ENCODE data around the gene MTX2. TPM values are rescaled to one million over a fixed set of nuclear protein-coding genes. Genes with fewer than 3 reads are reported as not detected.

The MTX2 gene
- 103 TPM for polyA plus RNA-seq (2012; ENCODE audit: insufficient read depth, insufficient read length)

DNA sequence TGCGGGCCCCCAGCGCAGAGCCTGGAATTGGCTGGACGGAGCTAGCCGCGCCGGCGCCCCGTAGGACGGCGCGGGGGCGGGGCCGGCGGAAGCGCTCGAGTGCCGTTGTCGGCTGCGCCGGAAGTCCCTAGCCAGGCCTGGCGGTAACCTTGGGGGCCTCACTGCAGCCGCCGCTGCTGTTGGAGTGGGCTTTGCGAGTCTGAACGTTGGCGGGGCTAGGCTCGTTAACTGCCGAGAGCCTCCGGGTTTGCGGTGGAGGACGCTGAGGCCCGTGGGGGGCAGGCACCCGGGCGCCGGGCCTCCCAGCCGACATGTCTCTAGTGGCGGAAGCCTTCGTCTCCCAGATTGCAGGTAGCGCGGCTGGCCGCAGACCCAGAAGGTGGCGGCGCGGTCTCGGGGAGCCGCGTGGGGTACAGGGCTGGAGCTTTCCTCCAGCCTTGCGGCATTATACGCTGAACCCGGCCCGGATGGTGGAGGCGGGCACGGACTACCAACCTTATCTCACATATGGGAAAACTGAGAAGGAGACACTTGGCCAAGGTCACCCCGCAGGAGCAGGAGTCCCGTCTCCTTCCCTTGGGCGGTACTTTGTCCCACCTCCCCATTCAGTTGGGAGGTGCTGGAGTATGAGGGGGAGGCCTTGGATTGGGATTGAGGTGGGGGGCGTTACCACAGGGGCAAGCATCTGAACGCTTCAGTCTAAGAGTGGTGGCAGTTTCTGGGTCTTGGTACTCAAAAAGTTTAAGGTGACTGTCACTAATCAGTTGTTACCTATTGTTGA lies at the start of gene MTX2:
Gene MTX2, plus strand, starts transcription at position 124 of the 781 bp plus-strand sequence. Its CDS starts 188 bp downstream, at position 312.
- H3K4me3 ChIP-seq (ENCODE audit: low read length), result peak within 1 kb of the TSS; percentile 97
- DNase-seq (ENCODE audit: low read depth, low spot score), result peak; percentile 64

DNA sequence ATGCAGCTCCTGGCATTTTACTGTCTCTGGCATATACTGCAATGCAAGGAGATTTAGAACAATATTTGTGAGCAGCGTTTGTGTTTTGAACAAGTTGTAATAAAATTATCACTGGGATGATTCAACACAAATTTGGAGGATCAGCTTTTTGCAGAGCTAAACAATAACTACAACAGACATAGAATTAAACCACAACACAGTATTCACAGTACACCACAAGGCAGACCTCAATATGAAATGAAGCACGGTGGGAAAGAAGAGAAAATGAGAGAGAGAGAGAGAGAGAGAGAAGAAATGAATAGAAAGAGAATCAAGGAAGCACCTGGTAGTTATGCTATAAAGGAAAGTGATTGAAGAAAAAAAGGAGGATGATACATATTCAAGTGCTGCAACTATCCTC lies 41.4 kb upstream of the MTX2 start:
- DNase-seq (ENCODE audit: low read depth, low spot score), result peak; percentile 65
- H3K4me3 ChIP-seq (ENCODE audit: low read length), result no peak overlapping the region

DNA sequence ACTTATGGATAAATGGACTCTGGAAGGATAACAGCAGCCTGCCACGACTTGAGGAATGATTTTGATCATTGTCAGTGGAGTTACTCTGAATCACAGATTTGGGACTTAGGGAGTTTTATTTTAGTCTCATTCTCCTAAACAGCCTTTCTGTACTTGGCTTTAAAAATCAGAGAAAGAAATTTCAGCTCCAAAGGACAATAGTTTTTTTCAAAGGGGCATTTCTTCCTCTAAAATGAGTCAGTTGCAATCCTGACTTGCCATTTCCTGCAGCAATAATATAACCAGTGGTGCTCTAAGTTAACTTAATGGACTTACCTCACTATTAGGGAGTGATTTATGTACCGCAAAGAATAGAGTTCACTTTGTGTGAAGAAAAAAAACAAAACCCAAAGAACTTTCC lies 35.1 kb upstream of the MTX2 start:
- H3K4me3 ChIP-seq (ENCODE audit: low read length), result no peak overlapping the region
- DNase-seq (ENCODE audit: low read depth, low spot score), result no peak

DNA sequence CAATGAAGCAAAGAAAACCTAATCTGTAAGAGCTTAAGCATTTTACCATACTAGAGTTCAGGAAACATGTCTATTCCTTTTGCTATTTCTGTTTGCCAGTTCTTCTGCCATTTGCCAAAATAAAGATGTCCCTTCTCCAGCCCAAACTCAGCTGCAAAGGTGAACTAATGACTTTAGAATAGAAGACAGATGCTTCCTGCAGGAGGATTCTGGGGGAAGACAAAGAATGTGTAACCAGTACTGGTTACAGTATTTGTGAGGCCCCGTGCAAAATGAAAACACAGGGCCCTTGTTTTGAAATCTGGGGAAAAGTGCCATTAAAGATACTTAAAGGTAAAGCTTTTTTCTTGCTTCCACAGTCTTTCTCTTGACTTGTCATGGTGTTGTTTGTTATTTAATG lies 34.3 kb upstream of the MTX2 start:
- no peak for DNase-seq (ENCODE audit: low read depth, low spot score)
- no peak overlapping the region for H3K4me3 ChIP-seq (ENCODE audit: low read length)

DNA sequence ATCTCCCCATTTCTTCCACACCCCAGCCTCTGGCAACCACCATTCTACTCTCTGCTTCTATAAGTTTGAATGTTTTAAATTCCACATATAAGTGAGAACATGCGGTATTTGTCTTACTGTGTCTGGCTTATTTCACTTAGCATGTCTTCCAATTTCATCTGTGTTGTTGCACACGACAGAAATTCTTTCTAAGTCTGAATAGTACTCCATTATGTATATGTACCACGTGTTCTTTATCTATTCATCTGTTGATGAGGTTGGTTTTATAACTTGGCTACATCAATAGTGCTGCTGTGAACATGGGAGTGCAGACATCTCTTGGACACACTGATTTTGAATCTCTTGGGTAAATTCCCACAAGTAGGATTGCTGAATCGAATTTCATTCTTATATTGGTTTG lies 31.8 kb upstream of the MTX2 start:
- DNase-seq (ENCODE audit: low read depth, low spot score), result no peak
- H3K4me3 ChIP-seq (ENCODE audit: low read length), result no peak overlapping the region

DNA sequence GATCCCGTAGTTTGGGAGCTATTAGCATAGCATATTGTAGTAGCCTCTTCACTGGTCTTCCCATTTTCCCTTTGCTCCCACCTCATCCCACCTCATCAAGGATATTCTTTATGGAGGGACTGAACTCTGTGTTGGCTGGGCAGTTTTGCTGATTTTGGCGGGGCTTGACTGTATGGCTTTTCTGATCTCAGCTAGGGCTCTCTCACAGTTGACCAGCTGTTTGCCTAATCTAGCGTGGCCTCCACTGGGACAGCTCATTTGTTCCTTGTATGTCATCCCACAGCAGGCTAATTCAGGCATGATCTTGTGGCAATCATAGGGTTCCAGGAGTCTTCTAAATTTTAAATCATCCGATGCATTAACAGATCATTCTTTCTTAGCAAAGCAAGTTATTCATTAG lies 30.2 kb upstream of the MTX2 start:
- no peak for DNase-seq (ENCODE audit: low read depth, low spot score)
- H3K4me3 ChIP-seq (ENCODE audit: low read length), result no peak overlapping the region

DNA sequence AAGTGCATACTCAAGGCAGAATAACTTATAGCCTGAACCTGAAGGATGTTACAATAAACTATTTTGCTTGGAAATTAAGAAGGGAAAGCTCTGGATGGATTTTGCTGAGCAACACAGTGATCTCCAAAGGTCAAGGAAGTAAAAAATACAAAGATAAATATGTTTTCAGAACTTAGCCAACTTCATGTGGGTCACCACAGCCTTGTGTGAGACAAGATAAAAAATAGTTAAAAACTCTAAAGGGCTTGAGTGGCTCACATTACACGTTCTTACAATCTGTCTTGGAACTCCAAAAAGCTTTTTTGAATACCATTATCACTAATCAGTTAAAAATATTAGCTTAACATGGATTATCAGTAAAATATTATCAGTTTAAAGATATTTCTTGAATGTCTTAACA lies 28.9 kb upstream of the MTX2 start:
- no peak for DNase-seq (ENCODE audit: low read depth, low spot score)
- H3K4me3 ChIP-seq (ENCODE audit: low read length), result no peak overlapping the region

DNA sequence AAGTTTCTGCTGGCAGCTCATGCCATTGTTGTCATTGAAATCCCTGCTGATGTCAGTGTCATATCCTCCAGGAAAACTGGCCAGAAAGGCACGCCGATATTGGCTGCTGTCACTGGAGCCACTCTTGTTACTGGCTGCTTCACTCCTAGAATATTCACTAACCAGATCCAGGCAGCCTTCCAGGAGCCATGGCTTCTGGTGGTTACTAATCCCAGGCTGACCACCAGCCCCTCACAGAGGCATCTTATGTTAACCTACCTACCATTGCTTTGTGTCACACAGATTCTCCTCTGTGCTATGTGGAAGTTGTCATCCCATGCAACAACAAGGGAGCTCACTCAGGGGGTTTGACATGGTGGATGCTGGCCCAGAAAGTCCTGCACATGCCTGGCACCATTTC lies 27.0 kb upstream of the MTX2 start:
- H3K4me3 ChIP-seq (ENCODE audit: low read length), result no peak overlapping the region
- DNase-seq (ENCODE audit: low read depth, low spot score), result no peak

DNA sequence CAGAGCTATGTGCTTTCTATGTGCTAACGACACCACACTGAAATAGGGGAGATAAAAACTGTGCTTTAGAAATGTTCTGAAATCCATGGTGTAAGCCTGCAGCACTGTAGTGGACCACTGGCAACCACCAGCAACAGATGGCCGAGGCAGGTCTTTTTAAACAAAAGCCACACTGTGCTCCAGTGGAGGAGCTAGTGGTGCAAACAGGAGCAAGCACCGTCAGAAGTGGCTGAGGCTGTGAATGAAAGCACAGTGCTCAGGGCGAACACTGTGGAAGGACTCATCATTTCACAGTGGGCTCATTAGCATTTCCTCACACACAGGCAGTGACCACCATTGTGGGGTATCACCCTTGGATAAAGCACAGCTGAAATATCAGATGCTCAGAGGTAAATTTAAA lies 22.9 kb upstream of the MTX2 start:
- H3K4me3 ChIP-seq (ENCODE audit: low read length), result no peak overlapping the region
- no peak for DNase-seq (ENCODE audit: low read depth, low spot score)

DNA sequence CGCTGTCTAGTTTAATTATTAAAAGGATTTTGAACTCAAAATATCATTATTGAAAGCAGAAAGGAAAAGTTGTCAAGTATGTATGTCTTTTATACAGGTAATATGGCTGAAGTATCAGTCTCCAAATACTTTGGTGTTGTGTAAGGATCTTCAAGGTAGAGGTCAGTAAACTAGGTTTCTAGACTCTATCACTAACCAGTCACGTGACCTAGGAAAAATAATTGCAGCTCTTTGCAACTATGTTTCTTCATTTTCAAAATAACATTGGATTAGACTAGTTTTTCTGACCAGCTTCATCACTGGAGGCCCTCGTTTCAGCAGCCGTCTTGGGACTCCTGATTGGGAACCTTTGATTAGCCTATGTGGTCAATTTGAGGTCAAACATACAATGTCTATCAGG lies 21.4 kb upstream of the MTX2 start:
- H3K4me3 ChIP-seq (ENCODE audit: low read length), result no peak overlapping the region
- no peak for DNase-seq (ENCODE audit: low read depth, low spot score)

DNA sequence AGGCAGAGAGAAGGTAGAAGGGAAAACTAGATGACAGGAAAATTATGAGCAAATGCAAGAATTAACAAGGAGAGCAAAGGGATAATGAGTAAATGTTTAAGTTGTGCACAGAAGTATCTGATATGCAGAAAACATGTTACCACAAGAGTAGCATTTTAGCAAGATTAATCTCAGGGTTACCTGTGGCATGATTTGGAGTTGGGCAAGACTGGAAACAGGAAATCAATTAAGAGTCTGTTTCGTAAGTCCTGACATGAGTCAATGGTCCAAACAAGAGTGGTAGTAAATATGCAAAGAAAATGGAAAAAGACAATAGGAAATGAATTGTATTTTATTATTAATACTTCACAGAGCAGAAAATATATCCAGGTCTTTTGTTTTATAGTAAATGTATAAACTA lies 17.3 kb upstream of the MTX2 start:
- no peak overlapping the region for H3K4me3 ChIP-seq (ENCODE audit: low read length)
- no peak for DNase-seq (ENCODE audit: low read depth, low spot score)

DNA sequence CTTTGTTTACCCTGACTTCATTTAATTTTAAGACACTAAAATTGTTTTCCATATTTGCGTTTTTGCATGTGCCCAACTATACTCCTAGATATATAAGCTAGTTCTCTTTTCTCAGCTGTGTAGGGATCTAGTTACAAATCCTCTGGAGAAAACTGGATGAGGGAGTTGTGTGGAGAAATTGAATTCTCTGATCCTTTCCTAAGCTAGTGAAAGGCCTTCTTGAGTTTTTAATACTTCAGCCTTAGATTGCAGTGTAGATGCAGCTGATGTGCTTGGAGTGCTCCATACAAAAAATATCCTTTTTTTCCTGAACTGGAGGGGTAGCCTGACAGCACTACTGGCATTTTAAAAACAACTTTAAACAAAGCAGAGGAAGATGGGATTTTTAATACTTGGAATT lies 8.6 kb upstream of the MTX2 start:
- H3K4me3 ChIP-seq (ENCODE audit: low read length), result no peak overlapping the region
- DNase-seq (ENCODE audit: low read depth, low spot score), result no peak

DNA sequence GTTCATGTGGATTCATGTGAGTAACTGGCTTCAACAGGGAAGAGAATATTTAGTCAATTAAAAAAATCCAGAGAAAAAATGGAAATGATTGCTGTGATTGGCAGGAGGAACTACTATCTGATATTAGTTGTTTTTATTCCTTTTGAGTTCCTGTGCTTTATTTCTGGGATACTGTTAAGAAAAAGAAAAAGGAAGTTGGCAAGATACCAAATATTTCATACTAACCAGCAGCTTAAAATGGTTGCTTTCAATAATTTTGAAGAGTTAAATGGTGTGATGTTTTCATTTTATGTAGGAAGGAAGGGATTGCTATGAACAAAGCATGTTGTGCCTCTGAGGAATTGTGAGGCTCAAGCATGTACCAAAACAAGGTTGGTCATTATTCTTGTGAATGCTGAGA lies 8.1 kb upstream of the MTX2 start:
- DNase-seq (ENCODE audit: low read depth, low spot score), result no peak
- no peak overlapping the region for H3K4me3 ChIP-seq (ENCODE audit: low read length)

DNA sequence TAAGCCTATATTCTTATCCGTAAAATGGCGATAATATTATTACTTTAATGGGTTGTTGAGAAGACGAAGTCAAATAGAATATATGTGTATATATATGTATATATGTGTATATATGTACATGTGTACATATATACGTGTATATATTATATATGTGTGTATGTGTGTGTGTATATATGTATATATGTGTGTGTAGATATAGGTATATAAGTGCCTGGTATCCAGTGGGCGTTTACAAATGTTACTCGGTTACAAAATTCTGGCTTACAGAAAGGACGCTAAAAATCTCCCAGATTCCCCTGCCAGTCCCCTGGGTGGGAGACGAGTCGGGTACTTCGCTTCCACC lies 295 bp upstream of the MTX2 start:
- H3K4me3 ChIP-seq (ENCODE audit: low read length), result peak overlapping the region; percentile 97
- no peak for DNase-seq (ENCODE audit: low read depth, low spot score)

DNA sequence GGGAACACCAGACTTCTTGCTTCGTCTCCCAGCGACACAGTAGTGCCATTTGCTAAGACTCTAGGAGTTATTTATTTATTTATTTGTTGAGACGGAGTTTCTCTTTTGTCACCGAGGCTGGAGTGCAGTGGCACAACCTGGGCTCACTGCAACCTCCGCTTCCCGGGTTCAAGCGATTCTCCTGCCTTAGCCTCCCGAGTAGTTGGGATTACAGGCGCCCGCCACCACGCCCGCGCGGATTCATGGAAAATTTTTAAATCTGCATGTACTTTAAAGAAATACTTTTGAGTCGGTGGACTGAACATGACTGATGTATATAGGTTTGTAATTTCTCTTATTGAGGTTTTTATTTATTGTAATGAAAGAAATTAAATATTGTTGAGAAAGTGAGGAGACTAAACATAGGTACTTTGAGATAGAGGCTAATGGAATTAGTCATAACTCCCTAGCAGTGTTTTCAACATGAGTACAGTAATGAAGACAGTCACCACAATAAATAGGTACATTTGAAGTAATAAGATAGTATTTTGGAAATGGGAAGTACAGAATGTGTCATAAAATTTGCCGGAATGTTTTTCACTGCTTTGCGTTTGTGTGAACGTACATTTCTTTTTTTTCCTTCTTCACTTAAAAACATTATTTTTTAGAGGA lies 983 bp downstream of the MTX2 start:
- DNase-seq (ENCODE audit: low read depth, low spot score), result no peak

DNA sequence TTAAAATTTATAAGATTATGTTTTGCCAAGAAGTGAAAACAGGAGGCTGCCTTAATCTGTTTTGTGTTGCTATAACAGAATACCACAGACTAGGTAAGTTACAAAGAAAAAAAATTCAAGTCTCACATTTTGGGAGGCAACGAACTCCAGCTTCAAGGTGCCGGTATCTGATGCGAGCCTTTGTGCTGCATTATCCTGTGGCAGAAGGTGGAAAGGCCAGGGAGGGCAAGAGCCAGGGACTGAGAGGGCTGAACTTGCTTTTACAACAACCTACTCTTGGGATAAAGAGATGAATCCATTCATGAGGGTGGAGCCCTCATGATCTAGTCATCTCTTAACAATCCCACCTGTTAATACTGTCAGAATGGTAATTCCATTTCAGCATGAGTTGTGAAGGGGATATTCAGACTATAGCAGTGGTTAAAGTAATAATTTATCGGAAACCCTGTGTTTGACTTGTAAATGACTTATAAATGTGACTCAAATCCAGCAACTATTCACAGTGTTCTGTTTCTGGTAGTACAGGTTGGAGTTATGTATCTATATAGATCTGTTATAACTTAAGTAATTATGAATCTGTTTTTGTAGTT lies 3.7 kb downstream of the MTX2 start:
- DNase-seq (ENCODE audit: low read depth, low spot score), result no peak
- H3K4me3 ChIP-seq (ENCODE audit: low read length), result no peak overlapping the region

More for the DNA sequence above, 983 bp downstream of the MTX2 start:
- peak overlapping the region; percentile 97 for H3K4me3 ChIP-seq (ENCODE audit: low read length)

DNA sequence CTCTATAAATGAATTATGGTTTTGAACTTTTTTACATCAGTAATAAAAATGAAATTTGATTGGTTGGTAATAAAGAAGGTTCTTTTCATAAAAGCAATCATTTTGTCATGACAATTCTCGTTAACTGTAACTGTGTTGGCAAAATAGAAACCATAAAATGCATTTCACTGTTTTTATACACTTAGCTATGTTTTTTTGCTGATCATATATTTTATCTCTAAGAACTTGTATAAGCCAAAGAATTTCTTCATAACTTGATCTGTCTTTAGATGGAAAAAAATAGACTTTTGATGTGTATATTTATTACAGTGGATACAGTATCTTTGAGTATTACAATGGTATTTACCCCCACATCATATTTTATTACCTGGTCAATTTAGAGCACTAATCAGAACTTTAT lies 9.7 kb downstream of the MTX2 start:
- no peak for DNase-seq (ENCODE audit: low read depth, low spot score)
- no peak overlapping the region for H3K4me3 ChIP-seq (ENCODE audit: low read length)

DNA sequence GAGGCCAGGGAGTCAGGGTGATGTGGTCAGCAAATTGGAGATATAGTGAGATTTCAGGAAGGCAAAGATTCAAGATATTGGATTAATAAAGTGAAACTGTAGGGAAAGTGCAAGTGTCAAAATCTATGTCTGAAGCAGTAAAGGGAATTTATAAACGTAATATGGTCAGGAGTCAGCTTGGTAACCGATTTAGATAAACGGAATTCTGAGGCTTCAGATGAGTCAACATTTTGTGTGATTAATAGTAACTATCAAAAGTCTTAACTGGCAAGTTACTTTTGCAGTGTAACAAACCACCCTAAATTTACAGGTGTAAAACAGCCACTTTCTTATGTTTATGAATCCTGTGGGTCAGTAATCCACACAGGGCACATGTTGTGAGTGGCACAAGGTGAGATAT lies 10.9 kb downstream of the MTX2 start:
- H3K4me3 ChIP-seq (ENCODE audit: low read length), result no peak overlapping the region
- DNase-seq (ENCODE audit: low read depth, low spot score), result no peak

DNA sequence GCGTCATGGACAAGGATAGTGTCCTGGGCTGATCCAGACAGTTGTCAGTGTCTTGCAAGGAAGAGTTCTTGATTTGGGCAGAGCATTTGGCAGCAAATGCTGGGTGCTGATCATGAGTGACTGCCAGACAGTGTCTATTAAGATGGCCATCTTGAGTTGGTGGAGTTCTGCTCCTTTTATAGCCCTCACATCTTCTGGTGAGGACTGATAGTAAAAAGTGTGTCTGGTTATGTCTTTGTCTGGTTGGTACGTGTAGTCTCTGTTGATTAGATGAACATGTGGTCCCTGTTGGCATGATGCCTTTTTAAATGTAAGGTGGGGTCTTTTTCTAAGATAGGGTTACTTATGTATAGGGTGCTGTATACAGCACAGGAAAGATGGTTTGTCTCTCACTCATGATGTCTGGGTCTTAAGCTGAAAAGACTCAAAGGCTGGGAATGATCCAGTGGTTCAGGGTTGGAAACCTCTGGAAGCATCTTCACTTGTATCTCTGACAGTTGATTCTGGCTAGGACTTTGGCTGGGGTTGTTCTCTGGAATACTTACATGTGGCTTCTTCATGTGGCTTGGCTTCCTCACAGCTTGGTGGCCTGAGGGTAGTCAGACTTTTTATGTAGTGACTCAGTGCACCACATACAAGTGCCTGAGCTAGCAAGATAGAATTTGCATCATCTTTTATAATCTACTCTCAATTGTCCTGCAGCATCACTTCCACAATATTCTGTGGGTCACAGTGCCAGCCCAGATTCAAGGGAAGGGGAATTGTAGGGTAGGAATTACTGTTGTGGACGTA lies 11.8 kb downstream of the MTX2 start:
- DNase-seq (ENCODE audit: low read depth, low spot score), result peak; percentile 57
- no peak overlapping the region for H3K4me3 ChIP-seq (ENCODE audit: low read length)
